Measurements from ENCODE around the gene RTP5. TPM values are rescaled to one million over a fixed set of nuclear protein-coding genes. Genes with fewer than 3 reads are reported as not detected.

Gene RTP5
- total and polyA plus RNA-seq, 2 experiments from 2014 or later: not detected

DNA sequence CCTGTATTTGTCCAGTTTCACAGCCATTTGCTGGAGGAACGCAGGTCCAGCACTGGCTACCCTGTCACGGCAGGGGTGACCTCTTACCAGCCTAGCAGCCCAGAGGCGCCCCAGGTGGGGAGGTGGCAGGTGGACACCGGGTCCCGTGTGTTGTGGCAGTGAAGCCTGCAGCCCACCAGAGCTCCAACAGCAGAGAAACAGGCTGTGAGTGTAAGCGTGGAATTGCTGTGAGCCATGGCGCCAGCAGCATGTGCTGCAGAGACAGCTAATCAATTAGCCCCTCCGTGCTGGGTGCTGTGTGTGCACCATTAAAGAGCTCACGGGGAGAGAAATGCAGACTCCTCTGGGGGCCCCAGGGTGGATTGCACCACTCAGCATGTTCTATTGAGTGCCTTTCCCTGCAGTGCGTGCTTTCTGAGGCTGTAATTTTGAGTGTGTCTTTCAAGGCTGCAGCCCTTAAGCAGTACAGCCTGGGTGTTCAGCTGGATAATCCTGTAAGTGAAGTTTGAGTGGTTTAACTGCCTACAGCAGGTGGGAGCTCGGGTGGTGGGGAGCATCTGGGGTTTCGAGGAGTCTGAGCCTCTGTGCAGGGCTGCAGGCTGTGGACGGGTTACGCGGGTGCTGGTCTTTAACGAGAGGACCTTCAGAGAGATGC, 15.9 kb downstream of the RTP5 start:
- no peak overlapping the region for H3K27ac ChIP-seq
- no peak for TF ChIP-seq EZH2 (IDR thresholded peaks at IDR 0.05; ENCODE audit: borderline replicate concordance)
- TF ChIP-seq, protein P1, sequence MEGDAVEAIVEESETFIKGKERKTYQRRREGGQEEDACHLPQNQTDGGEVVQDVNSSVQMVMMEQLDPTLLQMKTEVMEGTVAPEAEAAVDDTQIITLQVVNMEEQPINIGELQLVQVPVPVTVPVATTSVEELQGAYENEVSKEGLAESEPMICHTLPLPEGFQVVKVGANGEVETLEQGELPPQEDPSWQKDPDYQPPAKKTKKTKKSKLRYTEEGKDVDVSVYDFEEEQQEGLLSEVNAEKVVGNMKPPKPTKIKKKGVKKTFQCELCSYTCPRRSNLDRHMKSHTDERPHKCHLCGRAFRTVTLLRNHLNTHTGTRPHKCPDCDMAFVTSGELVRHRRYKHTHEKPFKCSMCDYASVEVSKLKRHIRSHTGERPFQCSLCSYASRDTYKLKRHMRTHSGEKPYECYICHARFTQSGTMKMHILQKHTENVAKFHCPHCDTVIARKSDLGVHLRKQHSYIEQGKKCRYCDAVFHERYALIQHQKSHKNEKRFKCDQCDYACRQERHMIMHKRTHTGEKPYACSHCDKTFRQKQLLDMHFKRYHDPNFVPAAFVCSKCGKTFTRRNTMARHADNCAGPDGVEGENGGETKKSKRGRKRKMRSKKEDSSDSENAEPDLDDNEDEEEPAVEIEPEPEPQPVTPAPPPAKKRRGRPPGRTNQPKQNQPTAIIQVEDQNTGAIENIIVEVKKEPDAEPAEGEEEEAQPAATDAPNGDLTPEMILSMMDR (IDR thresholded peaks at IDR 0.05; ENCODE audit: poor library complexity): no peak
- TF ChIP-seq EZH2phosphoT487 (IDR thresholded peaks at IDR 0.05; ENCODE audit: low read depth, severe bottlenecking, unreplicated experiment): no peak
- no peak overlapping the region for H2AFZ ChIP-seq
- peak overlapping the region; percentile 44 for H3K4me2 ChIP-seq
- H3K27me3 ChIP-seq: no peaks in the 10 kb centered on the region
- H3K4me3 ChIP-seq: no peak overlapping the region
- no peaks in the 10 kb centered on the region for H4K20me1 ChIP-seq (ENCODE audit: insufficient read depth, poor library complexity, severe bottlenecking)
- DNase-seq (ENCODE audit: low spot score): no peak
- no peaks in the 10 kb centered on the region for H3K79me2 ChIP-seq
- H3K9me3 ChIP-seq (ENCODE audit: low read depth): no peaks in the 10 kb centered on the region
- WGBS (ENCODE audit: low lambda C conversion rate, missing lambda C conversion rate): 74% methylated on average over 16 of the region's 16 CpGs
- no peaks in the 10 kb centered on the region for H3K36me3 ChIP-seq (replicated peaks; ENCODE audit: insufficient read depth, low read depth)
- peaks cover 21% of the 10 kb centered on the region for H3K4me1 ChIP-seq (ENCODE audit: insufficient read depth)
- H3K9me2 ChIP-seq (replicated peaks; ENCODE audit: insufficient read depth): no peaks in the 10 kb centered on the region

DNA sequence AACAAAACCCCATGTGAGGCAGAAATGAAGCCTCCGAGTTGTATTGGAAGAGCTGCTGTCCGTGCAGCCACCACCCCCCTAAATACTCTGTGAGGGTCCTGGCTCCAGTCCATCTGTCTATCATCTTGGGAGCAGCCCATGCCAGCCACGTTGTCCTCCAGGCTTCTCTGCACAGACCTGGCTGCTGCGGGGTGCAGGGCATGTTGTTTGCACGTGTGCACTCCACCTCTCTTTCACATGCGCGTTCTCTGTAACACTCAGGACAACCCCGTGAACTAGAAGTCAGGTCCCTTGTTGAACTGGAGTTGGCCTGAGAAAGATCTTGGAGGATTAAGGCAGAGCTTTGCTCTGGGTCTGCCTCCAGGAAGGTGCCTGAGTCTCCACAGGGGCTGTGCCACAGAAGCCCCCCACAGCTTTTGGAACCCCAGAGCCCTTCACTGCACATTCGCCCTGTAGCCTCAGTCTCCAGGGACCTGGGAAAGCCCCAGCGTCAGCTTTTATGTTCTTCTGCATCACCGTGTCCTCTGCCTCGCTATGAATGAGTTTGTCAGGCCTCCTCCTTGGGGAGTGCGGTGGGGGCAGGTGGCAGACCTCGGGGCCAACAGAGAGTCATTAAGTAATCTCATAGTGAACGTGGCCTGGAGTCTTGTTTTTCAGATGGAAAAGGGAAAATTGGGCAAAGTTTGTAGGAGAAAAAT, 16.6 kb downstream of the RTP5 start:
- no peaks in the 10 kb centered on the region for H3K79me2 ChIP-seq

DNA sequence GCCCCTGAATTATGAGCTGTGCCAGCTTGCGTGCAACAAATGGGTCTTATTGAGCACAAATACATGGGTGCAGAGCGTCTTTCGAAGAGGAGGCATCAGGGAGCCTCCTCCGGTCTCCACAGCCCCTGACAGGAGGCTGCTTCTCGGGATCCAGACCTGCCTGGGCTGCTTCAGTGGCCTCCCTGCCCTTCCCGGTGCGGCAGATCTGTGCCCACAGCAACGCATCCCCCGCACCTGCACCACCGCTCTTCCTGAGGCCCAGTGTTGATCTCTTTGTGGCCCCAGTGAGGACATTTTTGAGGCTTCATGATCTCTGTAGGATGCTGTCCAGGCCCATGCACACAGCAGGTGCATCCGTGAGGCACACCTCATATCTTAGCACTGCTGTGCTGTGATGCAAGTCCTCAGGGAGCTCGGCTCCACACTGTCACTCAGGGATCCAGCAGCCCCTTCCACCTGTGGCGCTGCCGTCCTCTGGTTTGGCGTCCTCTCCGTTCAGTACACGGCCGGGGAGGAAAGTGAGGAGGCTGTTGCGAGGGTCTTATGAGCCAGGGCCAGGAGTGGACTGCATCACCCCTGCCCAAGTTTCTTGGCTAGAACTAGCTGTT, 17.4 kb downstream of the RTP5 start:
- Histone ChIP-seq H2AFZ (no peak overlapping the region), H3K9me2 (replicated peaks; ENCODE audit: insufficient read depth) (no peaks in the 10 kb centered on the region), H3K36me3 (replicated peaks; ENCODE audit: insufficient read depth, low read depth) (no peaks in the 10 kb centered on the region), H3K4me2 (no peak overlapping the region), H3K27ac (no peak overlapping the region), H3K79me2 (no peaks in the 10 kb centered on the region), H3K27me3 (no peaks in the 10 kb centered on the region), H3K4me1 (ENCODE audit: insufficient read depth) (peaks cover 20% of the 10 kb centered on the region), H4K20me1 (ENCODE audit: insufficient read depth, poor library complexity, severe bottlenecking) (no peaks in the 10 kb centered on the region), H3K4me3 (no peak overlapping the region), H3K9me3 (ENCODE audit: low read depth) (no peaks in the 10 kb centered on the region)
- DNase-seq (ENCODE audit: low spot score): no peak
- 94% methylated on average over 19 of the region's 19 CpGs for WGBS (ENCODE audit: low lambda C conversion rate, missing lambda C conversion rate)
- TF ChIP-seq EZH2 (IDR thresholded peaks at IDR 0.05; ENCODE audit: borderline replicate concordance) (no peak), EZH2phosphoT487 (IDR thresholded peaks at IDR 0.05; ENCODE audit: low read depth, severe bottlenecking, unreplicated experiment) (no peak)
- TF ChIP-seq, protein P1 (IDR thresholded peaks at IDR 0.05; ENCODE audit: poor library complexity): no peak

More for the DNA sequence above, 16.6 kb downstream of the RTP5 start:
- no peaks in the 10 kb centered on the region for H4K20me1 ChIP-seq (ENCODE audit: insufficient read depth, poor library complexity, severe bottlenecking)
- H3K36me3 ChIP-seq (replicated peaks; ENCODE audit: insufficient read depth, low read depth): no peaks in the 10 kb centered on the region
- 76% methylated on average over 15 of the region's 15 CpGs for WGBS (ENCODE audit: low lambda C conversion rate, missing lambda C conversion rate)
- no peak overlapping the region for H2AFZ ChIP-seq
- TF ChIP-seq EZH2phosphoT487 (IDR thresholded peaks at IDR 0.05; ENCODE audit: low read depth, severe bottlenecking, unreplicated experiment): no peak
- TF ChIP-seq, protein P1 (IDR thresholded peaks at IDR 0.05; ENCODE audit: poor library complexity): no peak
- TF ChIP-seq EZH2 (IDR thresholded peaks at IDR 0.05; ENCODE audit: borderline replicate concordance): no peak
- no peaks in the 10 kb centered on the region for H3K9me2 ChIP-seq (replicated peaks; ENCODE audit: insufficient read depth)
- no peaks in the 10 kb centered on the region for H3K9me3 ChIP-seq (ENCODE audit: low read depth)
- no peak for DNase-seq (ENCODE audit: low spot score)
- H3K4me3 ChIP-seq: no peak overlapping the region
- H3K4me1 ChIP-seq (ENCODE audit: insufficient read depth): peaks cover 21% of the 10 kb centered on the region
- peak overlapping the region; percentile 44 for H3K4me2 ChIP-seq
- no peaks in the 10 kb centered on the region for H3K27me3 ChIP-seq
- no peak overlapping the region for H3K27ac ChIP-seq
